NCI-H2081 (cell line): Measurements from ENCODE around the gene CADM2.
"Not testable (repeated sequence)": the region's sequence is repeated elsewhere in the genome, so short reads cannot be mapped to it uniquely, and the experiment has no call there.

Source experiments
- DNase-seq, 2 experiments: peaks; one replicate each; lab custom pipeline; 2025; lab: John Stamatoyannopoulos, UW

CADM2 gene

DNA sequence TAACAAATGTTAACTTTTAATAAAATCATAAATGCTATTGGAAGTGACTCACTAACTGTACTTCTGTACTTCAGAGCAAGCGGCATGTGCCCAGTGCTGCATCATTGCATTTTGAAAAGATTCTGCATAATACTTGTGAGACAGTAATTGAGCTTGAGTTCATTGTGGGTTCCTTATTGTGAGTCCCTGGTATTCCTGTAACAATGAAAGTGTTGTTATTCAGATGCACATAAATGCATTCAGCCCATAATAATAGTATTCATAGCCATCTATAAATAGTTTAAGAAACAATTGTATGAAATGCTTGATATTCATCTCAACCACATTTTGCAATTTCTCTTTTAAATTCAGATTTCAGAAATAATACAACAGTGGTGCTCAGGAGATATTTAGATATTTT lies 976.4 kb downstream of the CADM2 start:
- no peak for DNase-seq

DNA sequence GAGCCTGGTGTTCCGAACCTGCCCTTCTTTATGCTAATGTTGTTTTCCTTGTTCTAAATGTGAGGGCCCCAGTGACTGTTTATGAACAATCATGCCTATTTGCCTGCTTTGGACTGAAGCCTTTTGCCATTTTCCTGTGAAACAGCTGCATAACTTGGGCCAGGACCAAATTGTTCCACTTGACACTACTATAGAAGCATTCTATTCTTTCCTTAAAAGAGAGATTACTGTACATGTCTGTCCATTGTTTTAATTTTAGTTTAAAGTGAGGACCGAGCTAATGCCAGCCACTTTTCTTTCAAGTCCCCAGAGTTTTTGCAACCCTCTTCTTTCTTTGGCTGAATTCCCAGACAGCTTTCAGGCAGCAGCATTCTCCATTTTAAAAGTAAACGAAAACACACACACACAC lies 980.3 kb downstream of the CADM2 start:
- DNase-seq, result peak; percentile 19 to 74

GRCh38 chr3:85950435-85950834 lies 991.6 kb downstream of the CADM2 start:
- DNase-seq, result no peak

DNA sequence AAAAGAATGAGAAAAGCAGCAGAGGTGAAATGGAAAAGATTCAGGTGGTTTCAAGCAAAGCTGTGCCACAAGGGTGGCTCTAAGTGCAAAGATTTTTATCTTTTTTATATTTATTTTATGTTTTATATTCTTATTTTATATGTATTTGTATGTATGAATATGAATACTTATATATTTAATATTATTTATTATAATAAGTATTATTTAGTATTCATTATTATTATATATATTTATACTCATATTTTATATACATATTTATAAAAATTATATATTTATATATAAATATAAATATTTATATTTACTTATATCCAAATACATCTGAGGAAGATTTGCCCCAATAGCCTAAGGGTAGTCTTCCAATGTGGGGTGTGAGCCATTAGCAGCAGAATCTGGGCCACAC lies 1002.0 kb downstream of the CADM2 start:
- DNase-seq, result no peak

GRCh38 chr3:85977615-85978338 lies 1019.0 kb downstream of the CADM2 start:
- DNase-seq, result no peak

DNA sequence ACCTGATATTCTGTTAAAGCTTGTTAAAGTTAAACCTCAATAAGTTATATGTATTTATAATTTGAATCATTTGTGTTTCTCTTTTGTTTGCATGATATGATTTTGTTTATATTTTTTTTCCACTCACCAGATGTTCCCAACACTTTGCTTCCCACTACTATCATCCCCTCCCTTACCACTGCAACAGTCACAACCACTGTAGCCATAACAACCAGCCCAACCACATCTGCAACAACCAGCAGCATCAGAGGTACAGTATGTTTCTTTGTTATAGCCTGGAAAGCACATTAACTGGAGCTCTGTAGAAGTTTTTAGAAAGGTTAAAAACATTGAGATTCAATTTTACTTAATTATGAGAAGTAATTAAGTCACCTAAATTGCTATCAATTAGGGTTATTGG lies 1020.2 kb downstream of the CADM2 start:
- no peak for DNase-seq

DNA sequence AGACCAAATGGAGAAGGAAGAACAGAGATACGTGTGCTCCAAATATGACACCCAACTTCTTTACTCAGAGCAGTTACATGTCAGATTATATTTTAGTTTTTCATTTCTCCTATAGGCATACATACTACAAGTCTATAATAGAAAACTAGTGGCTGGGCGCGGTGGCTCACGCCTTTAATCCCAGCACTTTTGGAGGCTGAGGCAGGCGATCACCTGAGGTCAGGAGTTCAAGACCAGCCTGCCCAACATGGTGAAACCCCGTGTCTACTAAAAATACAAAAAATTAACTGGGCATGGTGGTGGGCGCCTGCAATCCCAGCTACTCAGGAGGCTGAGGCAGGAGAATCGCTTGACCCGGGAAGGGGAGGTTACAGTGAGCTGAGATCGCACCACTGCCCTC lies 1030.8 kb downstream of the CADM2 start:
- not testable (repeated sequence) for DNase-seq

GRCh38 chr3:86029590-86029989 lies 1070.8 kb downstream of the CADM2 start:
- DNase-seq, result no peak

DNA sequence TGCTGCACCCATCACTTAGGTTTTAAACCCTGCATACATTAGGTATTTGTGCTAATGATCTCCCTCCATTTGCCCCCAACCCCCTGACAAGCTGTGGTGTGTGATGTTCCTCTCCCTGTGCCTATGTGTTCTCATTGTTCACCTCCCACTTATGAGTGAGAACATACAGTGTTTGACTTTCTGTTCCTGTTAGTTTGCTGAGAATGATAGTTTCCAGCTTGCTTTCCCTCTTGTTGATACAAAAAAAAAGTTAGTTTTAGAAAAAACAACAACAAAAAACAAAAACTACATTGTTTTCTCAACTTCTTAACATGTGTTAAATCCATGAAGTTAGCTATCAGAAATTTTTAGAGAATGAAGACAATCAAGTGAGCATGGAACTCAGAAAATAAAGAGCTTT lies 1079.1 kb downstream of the CADM2 start:
- DNase-seq, result no peak

- DNase-seq, result no peak
Measured at GRCh38 chr3:86046436-86047136, 1087.8 kb downstream of the CADM2 start.

DNA sequence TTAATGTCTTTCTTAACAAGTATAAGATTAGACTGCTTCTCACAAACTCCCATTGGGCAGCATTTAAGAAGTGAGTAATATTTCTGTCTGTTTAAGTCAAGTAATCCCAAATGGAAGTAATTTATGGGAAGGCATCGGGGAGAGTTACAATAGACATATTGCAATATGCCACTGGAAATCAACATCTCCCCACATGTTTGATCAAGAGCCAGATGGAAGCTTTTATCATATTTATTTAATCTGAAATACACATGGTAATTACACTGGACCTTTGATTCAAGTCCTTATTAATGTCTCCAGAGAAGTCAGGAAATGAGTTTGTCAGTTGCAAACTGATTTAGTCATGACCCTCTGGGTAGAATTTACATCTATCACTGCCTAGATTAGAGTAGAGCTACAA lies 1088.4 kb downstream of the CADM2 start:
- DNase-seq, result peak in 1 of 2 experiments; percentile 47

DNA sequence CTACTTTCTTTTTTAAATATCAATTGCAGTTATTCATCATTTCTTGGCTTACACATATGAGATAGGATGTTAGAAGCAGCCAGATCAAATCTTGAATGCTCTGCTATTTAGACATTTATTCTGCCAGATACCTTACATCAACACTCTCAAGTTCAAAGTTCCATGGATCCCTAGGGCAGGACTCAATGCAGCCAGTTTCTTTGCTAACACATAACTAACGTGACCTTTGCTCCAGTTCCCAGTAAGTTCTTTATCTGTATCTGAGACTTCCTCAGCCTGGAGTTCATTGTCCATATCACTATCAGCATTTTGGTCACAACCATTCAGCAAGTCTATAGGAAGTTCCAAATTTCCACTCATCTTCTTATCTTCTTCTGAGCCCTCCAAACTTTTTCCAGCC lies 1092.3 kb downstream of the CADM2 start:
- DNase-seq, result no peak

DNA sequence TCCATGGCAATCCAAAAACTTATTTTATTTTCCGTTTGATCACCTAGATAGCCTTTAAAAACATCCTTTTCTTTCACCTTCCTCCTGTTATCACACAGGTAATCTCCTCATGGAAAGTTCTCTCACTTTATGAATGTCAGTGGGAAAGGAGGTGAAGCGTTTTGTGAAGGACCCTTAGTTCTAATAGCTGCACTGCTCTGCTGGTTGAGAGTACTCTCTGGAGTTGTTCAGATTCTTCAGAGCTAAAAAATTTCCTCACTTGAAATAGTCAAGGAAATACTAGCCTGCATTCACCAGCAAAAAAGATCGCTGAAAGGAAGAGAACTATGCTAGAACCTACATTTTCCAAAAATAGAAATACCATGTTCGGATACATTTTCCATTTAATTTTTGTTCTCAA lies 1097.2 kb downstream of the CADM2 start:
- DNase-seq, result no peak

GRCh38 chr3:86056962-86057361 lies 1098.2 kb downstream of the CADM2 start:
- DNase-seq, result no peak

- DNase-seq, result no peak
Measured at GRCh38 chr3:86073799-86074198, 1115.0 kb downstream of the CADM2 start.

GRCh38 chr3:86087160-86087871 lies 1128.5 kb downstream of the CADM2 start:
- no peak for DNase-seq

DNA sequence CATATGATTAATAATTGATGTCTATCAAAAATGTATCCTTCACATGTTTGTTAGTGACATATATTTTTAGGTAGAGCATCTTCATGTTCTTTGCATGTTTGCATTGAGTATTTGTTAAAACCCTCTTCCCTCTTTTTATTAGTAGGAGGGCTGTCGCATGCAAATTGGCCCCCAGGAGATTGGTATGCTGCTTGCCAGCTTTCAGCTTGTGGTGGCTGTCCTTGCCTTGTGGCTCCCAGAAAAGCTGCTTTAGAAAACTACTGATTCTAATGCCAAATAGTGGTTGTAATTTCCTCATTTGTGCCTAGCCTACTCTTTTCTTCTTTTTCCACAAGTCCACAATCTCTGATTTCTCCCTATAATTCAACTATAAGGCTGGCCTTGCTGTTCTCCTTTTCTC lies 1145.4 kb downstream of the CADM2 start:
- DNase-seq, result no peak

- DNase-seq, result peak in 1 of 2 experiments; percentile 1
Measured at GRCh38 chr3:86109434-86109833, 1150.6 kb downstream of the CADM2 start.
